Endothelial cell of umbilical vein (primary cell): ENCODE results near the gene GRK6.

Source experiments
- CTCF ChIP-seq, 2 donors: IDR thresholded peaks; 1 replicate in 1 of 2; 2 replicates in 1 of 2; pipeline ENCODE4 v1.5.1; 2011; ENCODE audit warnings: low read length in 2 of 2, mild to moderate bottlenecking in 2 of 2, moderate library complexity in 2 of 2, control low read depth in 1 of 2, inconsistent platforms in 1 of 2, low read depth in 1 of 2; ENCODE audit not compliant: insufficient read depth in 1 of 2; ENCODE audit errors: extremely low read depth in 1 of 2
- MYC ChIP-seq: IDR thresholded peaks from one replicate; pipeline ENCODE4 v1.6.1; 2011; ENCODE audit warnings: mild to moderate bottlenecking, low read depth, low read length
- POLR2A ChIP-seq: IDR thresholded peaks from 2 replicates; pipeline ENCODE4 v1.6.1; 2012; ENCODE audit warnings: low read depth, mild to moderate bottlenecking, control low read depth, low read length
- POLR2AphosphoS5 ChIP-seq: IDR thresholded peaks from 2 replicates; pipeline ENCODE4 v1.6.1; 2012; ENCODE audit warnings: low read depth, mild to moderate bottlenecking, control low read depth, low read length, moderate library complexity; ENCODE audit not compliant: insufficient read depth

GRCh38 chr5:177453852-177454396, 27.4 kb downstream of the GRK6 start:
- TF ChIP-seq POLR2A (no peak), CTCF (IDR thresholded peaks at IDR 0.05; ENCODE audit: extremely low read depth in 1 of 2, insufficient read depth in 1 of 2, low read depth in 1 of 2, low read length in 2 of 2) (no peak), MYC (no peak), POLR2AphosphoS5 (no peak)
